Activated naive CD4-positive, alpha-beta T cell treated with Interleukin-2 at 50 U/mL for 16 hours (primary cell): Measurements from ENCODE around the gene RFX3.

ENCODE experiments used
- DNase-seq: peaks from one replicate; pipeline ENCODE4 v3.0.0-alpha.2; 2020

The RFX3 gene

DNA sequence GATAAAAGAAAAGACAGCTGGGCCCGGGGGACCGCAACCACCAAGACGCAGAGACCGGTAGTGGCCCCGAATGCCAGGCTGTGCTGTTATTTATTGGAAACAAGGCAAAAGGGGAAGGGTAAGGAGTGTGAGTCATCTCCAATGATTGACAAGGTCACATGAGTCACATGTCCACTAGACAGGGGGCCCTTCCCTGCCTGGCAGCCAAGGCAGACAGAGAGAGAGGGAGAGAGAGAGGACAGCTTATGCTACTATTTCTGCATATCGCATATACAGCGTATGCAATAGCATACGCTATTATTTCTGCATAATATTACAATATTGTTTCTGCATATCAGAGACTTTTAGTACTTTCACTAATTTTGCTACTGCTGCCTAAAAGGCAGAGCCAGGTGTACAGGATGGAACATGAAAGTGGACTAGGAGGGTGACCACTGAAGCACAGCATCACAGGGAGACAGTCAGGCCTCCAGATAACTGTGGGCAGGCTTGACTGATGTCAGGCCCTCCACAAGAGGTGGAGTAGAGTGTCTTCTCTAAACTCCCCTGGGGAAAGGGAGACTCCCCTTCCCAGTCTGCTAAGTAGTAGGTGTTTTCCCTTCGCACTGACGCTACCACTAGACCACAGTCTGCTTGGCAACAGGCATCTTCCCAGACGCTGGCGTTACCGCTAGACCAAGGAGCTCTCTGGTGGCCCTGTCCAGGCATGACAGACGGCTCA lies 50.3 kb downstream of the RFX3 start:
- DNase-seq, result no peak

GRCh38 chr9:3474821-3475220 lies 51.0 kb downstream of the RFX3 start:
- DNase-seq, result no peak

DNA sequence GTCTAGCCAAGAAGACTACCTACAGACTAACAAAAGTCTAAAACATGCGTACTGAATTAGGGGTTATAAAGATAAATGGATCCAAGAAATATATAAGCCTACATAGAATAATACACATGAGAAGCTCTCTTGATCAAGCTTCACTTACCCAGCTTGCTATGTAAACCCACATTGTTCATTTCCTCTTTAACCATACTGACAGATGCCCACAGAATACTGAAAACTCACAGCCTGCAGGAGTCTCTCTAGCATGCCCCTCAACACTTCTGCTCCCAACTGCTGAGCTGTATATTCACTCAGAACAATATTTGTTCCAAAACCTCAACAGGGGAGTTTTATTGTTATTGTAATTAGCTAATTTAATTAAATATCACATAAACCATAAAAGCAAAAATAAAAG lies 52.4 kb downstream of the RFX3 start:
- no peak for DNase-seq

DNA sequence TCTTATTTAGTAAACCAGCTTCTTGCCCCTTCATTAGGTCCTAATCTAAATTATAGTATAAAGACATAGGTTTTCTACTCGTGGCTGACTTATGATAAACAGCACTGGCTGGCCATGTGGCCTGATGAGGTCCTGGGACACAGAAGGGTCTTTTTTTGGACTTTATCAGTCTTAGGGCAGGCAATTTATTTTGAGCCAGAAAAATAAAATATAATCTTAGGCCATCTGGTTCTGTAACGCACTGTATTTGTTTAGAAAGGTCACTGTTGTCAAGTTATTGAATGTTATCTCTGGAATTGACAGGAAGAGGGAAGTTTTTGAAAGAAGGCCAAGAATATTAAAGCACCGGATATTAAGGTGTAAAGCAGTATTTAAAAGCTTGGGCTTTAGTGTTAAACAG lies 53.9 kb downstream of the RFX3 start:
- DNase-seq, result no peak

DNA sequence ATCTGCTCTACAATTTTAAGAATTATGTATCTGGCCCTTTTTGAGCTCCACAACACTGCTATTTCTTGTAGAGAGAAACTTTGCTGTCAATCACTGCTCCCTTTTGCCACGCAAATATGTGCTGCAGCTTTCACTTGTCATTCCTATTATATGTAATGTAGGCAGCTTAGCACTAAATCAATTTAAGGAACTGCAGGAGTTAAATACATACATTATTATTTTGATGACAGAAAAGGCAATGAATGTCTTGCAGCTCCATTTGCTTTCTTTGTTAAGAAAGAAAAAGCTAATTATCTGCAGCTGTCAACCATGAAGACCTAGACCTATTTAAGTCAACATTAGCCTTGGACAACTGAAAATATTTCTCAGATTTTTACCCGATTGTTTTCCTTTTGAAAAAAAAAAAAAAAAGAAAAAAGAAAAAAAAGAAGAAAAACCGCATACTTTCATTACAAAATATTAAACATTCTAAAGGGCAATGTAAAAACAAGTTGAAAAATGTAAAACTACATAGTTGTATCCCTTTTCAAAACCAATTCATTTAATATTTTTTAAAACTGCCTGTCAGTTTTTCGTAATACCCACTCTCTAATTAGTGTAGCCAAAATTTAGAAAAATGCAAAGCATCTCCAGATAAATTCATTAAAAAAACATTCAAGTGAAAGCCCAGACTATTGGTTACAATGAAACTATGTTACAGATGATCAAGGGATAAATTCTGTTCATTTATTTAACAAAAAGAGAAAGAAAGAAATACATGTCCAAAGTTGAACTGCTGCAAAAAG lies 57.2 kb downstream of the RFX3 start:
- no peak for DNase-seq

- DNase-seq, result peak; percentile 60
Measured at GRCh38 chr9:3467593-3468219, 58.1 kb downstream of the RFX3 start.

GRCh38 chr9:3464033-3464638 lies 61.7 kb downstream of the RFX3 start:
- DNase-seq, result no peak

- no peak for DNase-seq
Measured at GRCh38 chr9:3458806-3459475, 66.9 kb downstream of the RFX3 start.

DNA sequence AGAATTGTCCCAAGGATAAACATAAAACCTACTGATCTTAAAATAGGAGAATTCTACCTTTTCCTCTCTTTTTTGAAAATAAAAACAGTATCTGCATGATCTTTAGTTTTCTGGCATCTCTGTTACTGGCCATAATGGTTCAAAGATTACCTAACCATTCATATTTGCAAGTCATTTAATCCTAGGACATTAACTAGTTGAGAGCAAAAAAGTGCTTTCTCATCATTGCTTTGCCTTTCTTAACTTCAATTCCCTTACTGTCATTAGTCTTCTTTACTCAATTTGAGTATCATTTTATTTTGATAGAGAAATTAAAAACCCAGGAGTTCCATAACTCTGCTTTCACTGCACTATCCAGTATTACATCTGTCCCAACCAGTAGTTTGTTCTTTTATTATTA lies 68.6 kb downstream of the RFX3 start:
- DNase-seq, result no peak

DNA sequence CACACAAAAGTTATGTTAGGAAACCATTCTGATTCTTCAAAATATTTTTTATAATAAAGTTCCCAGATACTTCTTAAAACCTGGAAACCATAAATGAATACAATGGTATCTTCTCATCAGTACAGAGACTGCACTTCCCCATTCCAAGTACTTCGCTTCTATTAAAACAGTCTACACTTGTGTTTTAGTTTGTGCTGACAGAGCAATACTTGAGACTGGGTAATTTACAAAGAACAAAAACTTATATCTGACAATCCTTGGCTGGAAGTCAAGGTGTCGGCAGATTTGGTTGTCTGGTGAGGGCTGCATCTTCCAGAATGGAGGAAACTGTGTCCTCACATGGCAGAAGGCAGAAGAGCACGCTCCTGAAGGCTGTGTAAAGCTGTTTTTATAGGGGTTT lies 70.1 kb downstream of the RFX3 start:
- DNase-seq, result no peak

- no peak for DNase-seq
Measured at GRCh38 chr9:3455094-3455493, 70.7 kb downstream of the RFX3 start.

DNA sequence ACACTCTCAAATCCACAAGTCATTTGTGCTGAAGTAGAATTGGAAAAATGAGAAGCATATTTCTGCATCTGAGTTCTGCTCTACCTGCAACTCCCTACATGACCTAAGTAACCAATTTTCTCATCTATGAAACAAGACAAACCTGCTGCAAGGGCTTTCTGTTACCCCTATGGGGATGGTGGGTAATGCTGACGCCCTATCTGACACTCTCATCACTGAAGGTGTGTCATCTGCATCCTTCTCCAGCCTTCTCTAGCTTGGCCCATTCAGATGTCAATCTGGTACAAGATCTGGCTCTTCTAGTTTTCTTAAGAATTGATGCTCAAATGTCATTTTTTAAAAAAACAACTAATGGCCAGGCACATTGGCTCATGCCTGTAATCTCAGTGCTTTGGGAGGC lies 73.8 kb downstream of the RFX3 start:
- DNase-seq, result no peak

DNA sequence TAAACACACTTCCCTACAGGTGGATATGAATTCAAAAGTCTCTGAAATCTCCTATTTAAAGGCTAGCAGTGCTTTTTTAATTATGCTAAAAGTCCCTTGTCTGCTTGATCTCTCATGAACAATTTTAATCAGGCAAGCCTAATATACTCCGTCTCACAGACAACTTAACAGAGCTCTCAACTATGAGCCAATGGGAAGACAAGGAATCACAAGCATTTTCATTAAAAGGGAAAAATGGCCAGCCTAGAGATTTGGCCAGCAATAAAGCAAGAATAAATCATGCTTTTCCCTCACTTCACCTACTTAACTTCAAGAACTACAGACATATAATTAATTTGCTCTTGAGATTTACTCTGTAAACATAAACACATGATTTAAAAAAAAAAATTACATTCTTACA lies 78.0 kb downstream of the RFX3 start:
- DNase-seq, result no peak

- DNase-seq, result no peak
Measured at GRCh38 chr9:3447143-3447542, 78.7 kb downstream of the RFX3 start.

GRCh38 chr9:3446313-3446712 lies 79.5 kb downstream of the RFX3 start:
- DNase-seq, result no peak

GRCh38 chr9:3444016-3444415 lies 81.8 kb downstream of the RFX3 start:
- no peak for DNase-seq

DNA sequence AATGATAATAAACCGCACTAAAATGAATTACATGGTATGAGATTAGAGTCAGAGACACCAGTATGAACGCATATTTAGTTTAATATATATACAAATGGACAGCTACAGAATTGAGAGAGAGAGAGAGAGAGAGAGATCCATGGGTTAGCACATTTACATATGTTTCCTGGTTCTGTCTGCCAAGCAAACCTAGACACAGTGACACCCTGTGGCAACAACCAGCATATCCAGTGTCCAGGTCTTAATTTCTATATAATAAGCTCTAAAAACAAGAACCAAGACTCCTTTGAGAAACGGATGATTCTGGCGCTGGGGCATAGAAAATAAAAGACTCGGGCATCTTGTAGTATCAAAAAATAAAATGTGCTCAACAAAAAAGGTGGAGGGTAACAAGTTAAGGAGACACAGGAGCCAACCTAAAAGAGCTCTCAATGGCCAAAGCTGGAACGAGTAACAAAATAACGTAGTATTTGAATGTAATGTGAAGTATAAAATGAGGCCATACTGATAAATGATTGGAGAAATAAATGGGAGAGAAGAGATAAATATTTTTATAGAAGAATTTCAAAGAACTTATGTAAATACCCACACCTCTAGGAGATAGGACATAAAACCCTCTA lies 84.5 kb downstream of the RFX3 start:
- DNase-seq, result peak; percentile 48

GRCh38 chr9:3436629-3437420 lies 89.0 kb downstream of the RFX3 start:
- DNase-seq, result no peak

- DNase-seq, result no peak
Measured at GRCh38 chr9:3435732-3436131, 90.1 kb downstream of the RFX3 start.

DNA sequence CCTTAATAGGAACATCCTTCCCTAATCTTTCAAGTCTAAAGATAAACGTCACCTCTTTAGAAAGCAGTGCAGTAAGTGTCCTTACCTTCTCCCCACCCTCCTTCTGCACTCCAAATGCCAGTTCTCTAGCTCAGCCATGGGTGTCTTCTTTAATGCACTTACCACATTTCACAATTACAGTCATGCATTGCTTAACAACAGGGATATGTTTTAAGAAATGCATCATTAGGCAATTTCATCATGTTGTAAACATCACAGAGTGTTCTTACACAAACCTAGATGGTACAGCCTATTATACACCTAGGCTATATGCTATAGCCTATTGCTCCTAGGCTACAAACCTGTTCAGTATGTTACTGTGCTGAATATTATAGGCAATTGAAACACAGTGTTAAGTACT lies 91.2 kb downstream of the RFX3 start:
- DNase-seq, result no peak

GRCh38 chr9:3433754-3434153 lies 92.0 kb downstream of the RFX3 start:
- DNase-seq, result no peak

GRCh38 chr9:3433066-3433465 lies 92.7 kb downstream of the RFX3 start:
- DNase-seq, result no peak
